OCI-LY3 (cell line): ENCODE results near the gene CD300H.

ENCODE experiments used
- CTCF ChIP-seq: fragments of 200-600, 300-600 bp; sonication (generic); IDR thresholded peaks from 2 replicates; pipeline ENCODE4 v1.5.1; 2014; ENCODE audit warnings: antibody characterized with exemption, low read length, low read depth
- EZH2phosphoT487 ChIP-seq: fragments of 200-600 bp; shearing (Covaris generic); IDR thresholded peaks from 2 replicates; pipeline ENCODE4 v1.6.1; 2018; ENCODE audit warnings: antibody characterized with exemption, mixed run types, low read depth

GRCh38 chr17:74603746-74604145, 36.4 kb upstream of the CD300H start:
- TF ChIP-seq CTCF (no peak), EZH2phosphoT487 (no peak)
